Fibroblast of mammary gland (primary cell): Measurements from ENCODE around the gene OR8K1.

Source experiments
- DNase-seq: peaks from one replicate; pipeline ENCODE4 v3.0.0-alpha.2; 2010; ENCODE audit warnings: low read depth
- H3K4me3 ChIP-seq: 2 replicates; pipeline ENCODE4 v1.5.1; 2011; ENCODE audit warnings: low read depth, mild to moderate bottlenecking, low read length, moderate library complexity; ENCODE audit not compliant: control insufficient read depth
- CTCF ChIP-seq: conservative IDR thresholded peaks from 2 replicates; pipeline ENCODE4 v1.5.1; 2011; ENCODE audit warnings: low read depth, low read length, inconsistent platforms; ENCODE audit not compliant: control insufficient read depth, insufficient read depth

OR8K1 gene

GRCh38 chr11:56340289-56340688, 5.5 kb upstream of the OR8K1 start:
- no peak for TF ChIP-seq CTCF
- no peak for DNase-seq
- no peak overlapping the region for H3K4me3 ChIP-seq

- TF ChIP-seq CTCF, result no peak
- DNase-seq, result no peak
- no peak within 1 kb of the TSS for H3K4me3 ChIP-seq
Observed at GRCh38 chr11:56353991-56354390, 8.2 kb downstream of the OR8K1 start, which contains the start of gene OR8J1. Gene OR8J1, plus strand, starts transcription at chr11:56354291. Its CDS starts 5,956 bp downstream, at chr11:56360247.

GRCh38 chr11:56375324-56375723, 29.5 kb downstream of the OR8K1 start, which contains the start of gene OR8U1:
Gene OR8U1, plus strand, starts transcription at chr11:56375624. Its CDS starts 0 bp downstream, at chr11:56375624.
- no peak for TF ChIP-seq CTCF
- no peak for DNase-seq
- no peak within 1 kb of the TSS for H3K4me3 ChIP-seq

- no peak for TF ChIP-seq CTCF
- no peak overlapping the region for H3K4me3 ChIP-seq
- no peak for DNase-seq
Observed at GRCh38 chr11:56380120-56380519, 34.3 kb downstream of the OR8K1 start.

- no peak for DNase-seq
- H3K4me3 ChIP-seq, result no peak overlapping the region
- TF ChIP-seq CTCF, result no peak
Observed at GRCh38 chr11:56394381-56394780, 48.5 kb downstream of the OR8K1 start.

- H3K4me3 ChIP-seq, result no peak overlapping the region
- TF ChIP-seq CTCF, result no peak
- no peak for DNase-seq
Observed at GRCh38 chr11:56396047-56396446, 50.2 kb downstream of the OR8K1 start.
